Epithelial cell of esophagus (primary cell): ENCODE data around the gene PRMT9.

Experiments
- DNase-seq: peaks from one replicate; pipeline ENCODE4 v3.0.0; 2010; ENCODE audit warnings: low read depth
- H3K4me3 ChIP-seq: 2 replicates; pipeline ENCODE4 v1.5.1; 2011; ENCODE audit warnings: mild to moderate bottlenecking, low read length, control low read depth
- CTCF ChIP-seq: IDR thresholded peaks from 2 replicates; pipeline ENCODE4 v1.5.1; 2011; ENCODE audit warnings: low read depth, mild to moderate bottlenecking, low read length, control low read depth, inconsistent platforms; ENCODE audit not compliant: insufficient read depth; ENCODE audit errors: missing control alignments

The PRMT9 gene

GRCh38 chr4:147625733-147626132 is 58.2 kb downstream of the PRMT9 start:
- no peak overlapping the region for H3K4me3 ChIP-seq
- DNase-seq: no peak
- TF ChIP-seq CTCF: no peak

GRCh38 chr4:147620315-147620714 is 63.6 kb downstream of the PRMT9 start:
- no peak for TF ChIP-seq CTCF
- no peak overlapping the region for H3K4me3 ChIP-seq
- DNase-seq: no peak

GRCh38 chr4:147617841-147618691 is 65.9 kb downstream of the PRMT9 start:
- DNase-seq: no peak

GRCh38 chr4:147617173-147617840 is 66.7 kb downstream of the PRMT9 start, which contains the start of gene TMEM184C:
Gene TMEM184C (plus strand): TSS chr4:147617397. CDS start chr4:147617957, 560 bp downstream.
- no peak for TF ChIP-seq CTCF
- H3K4me3 ChIP-seq: peak within 1 kb of the TSS; percentile 67
- DNase-seq: peak; percentile 97

More at GRCh38 chr4:147617841-147618691, 65.9 kb downstream of the PRMT9 start:
- peak overlapping the region; percentile 67 for H3K4me3 ChIP-seq
- TF ChIP-seq CTCF: no peak

GRCh38 chr4:147616849-147617172 is 67.2 kb downstream of the PRMT9 start:
- TF ChIP-seq CTCF: no peak
- H3K4me3 ChIP-seq: peak overlapping the region; percentile 67
- no peak for DNase-seq

GRCh38 chr4:147610686-147611085 is 73.3 kb downstream of the PRMT9 start:
- DNase-seq: no peak
- H3K4me3 ChIP-seq: no peak overlapping the region
- no peak for TF ChIP-seq CTCF
